Natural killer cell (primary cell): ENCODE measurements around the gene TMEM147. TPM values are rescaled to one million over a fixed set of nuclear protein-coding genes. Genes with fewer than 3 reads are reported as not detected.
"Not testable (repeated sequence)": the region's sequence is repeated elsewhere in the genome, so short reads cannot be mapped to it uniquely, and the experiment has no call there.

Experiments
- ATAC-seq, 3 donors: fragments of 150-1000 bp in 2 of 3; fragments of 200-7000 bp in 1 of 3; cut with Tn5 transposase; 1 replicate in 1 of 3; 2 replicates in 2 of 3; pipeline ENCODE4 v1.10.0; 2021; ENCODE audit warnings: mild to moderate bottlenecking in 2 of 3, moderate library complexity in 2 of 3
- DNase-seq, 2 donors: peaks; one replicate each; pipeline versions ENCODE4 v3.0.0 to v3.0.0-alpha.2; 2013 to 2021; ENCODE audit warnings: mixed read lengths in 1 of 2
- H3K27ac ChIP-seq: one replicate; pipeline ENCODE4 v1.5.1; 2013; ENCODE audit warnings: mild to moderate bottlenecking, low read length
- H3K27me3 ChIP-seq: one replicate; pipeline ENCODE4 v1.6.1; 2013; ENCODE audit warnings: low read length; ENCODE audit not compliant: control insufficient read depth, insufficient read depth
- H3K36me3 ChIP-seq: one replicate; pipeline ENCODE4 v1.6.1; 2013; ENCODE audit warnings: low read length; ENCODE audit not compliant: control insufficient read depth, insufficient read depth
- H3K4me1 ChIP-seq: one replicate; pipeline ENCODE4 v1.6.1; 2013; ENCODE audit warnings: low read length; ENCODE audit not compliant: control insufficient read depth, insufficient read depth
- H3K4me3 ChIP-seq: one replicate; pipeline ENCODE4 v1.5.1; 2013; ENCODE audit warnings: low read length
- H3K9me3 ChIP-seq: one replicate; pipeline ENCODE4 v1.6.1; 2013; ENCODE audit warnings: low read length; ENCODE audit not compliant: control insufficient read depth, insufficient read depth
- H3K27ac Mint-ChIP-seq, 2 donors: one replicate each; pipeline ENCODE4 v1.8.0; 2022; ENCODE audit warnings: mild to moderate bottlenecking in 2 of 2, mixed read lengths in 2 of 2, moderate library complexity in 1 of 2
- H3K27me3 Mint-ChIP-seq, 2 donors: one replicate each; pipeline ENCODE4 v1.8.0; 2022; ENCODE audit warnings: low read depth in 2 of 2, mixed read lengths in 2 of 2
- H3K36me3 Mint-ChIP-seq: one replicate; pipeline ENCODE4 v1.8.0; 2022; ENCODE audit warnings: mixed read lengths
- H3K4me1 Mint-ChIP-seq, 2 donors: one replicate each; pipeline ENCODE4 v1.8.0; 2022; ENCODE audit warnings: mixed read lengths in 2 of 2
- H3K4me3 Mint-ChIP-seq: one replicate; pipeline ENCODE4 v1.8.0; 2022; ENCODE audit warnings: mild to moderate bottlenecking, moderate library complexity, mixed read lengths
- H3K9me3 Mint-ChIP-seq, 2 donors: one replicate each; pipeline ENCODE4 v1.8.0; 2022; ENCODE audit warnings: mixed read lengths in 2 of 2
- CTCF ChIP-seq: fragments of 200-600 bp; IDR thresholded peaks from one replicate; pipeline ENCODE4 v1.8.0; 2022; ENCODE audit warnings: antibody characterized with exemption
- WGBS: methylation state at CpG from one replicate; pipeline ENCODE4 v1.1.7; 2013; ENCODE audit warnings: missing lambda C conversion rate; ENCODE audit not compliant: insufficient coverage; 5-methylcytosine and 5-hydroxymethylcytosine counted together
- intact Hi-C: fragments of 100-400 bp; cut with micrococcal nuclease; formaldehyde crosslinking; loops from one replicate; pipeline ENCODE4 v1.14.2; 2022
- total RNA-seq, 4 donors: library from RNA; stranded (reverse); fragments of 120-200 nt in 1 of 4; gene quantifications; one replicate each; pipeline versions ENCODE4 v1.2.3 to v1.2.4, GENCODE V29; 2013 to 2022

TMEM147 gene
- total RNA-seq, 3 donors from 2014 or later (not counting 1 experiment from before 2014, with no cell fraction given): 30.6 to 37.9 (median 31.2) TPM

- Histone ChIP-seq H3K4me3 (no peak overlapping the region), H3K9me3 (no peaks in the 10 kb centered on the region), H3K27ac (no peak overlapping the region), H3K4me1 (no peaks in the 10 kb centered on the region), H3K36me3 (no peaks in the 10 kb centered on the region), H3K27me3 (no peaks in the 10 kb centered on the region)
- H3K36me3 Mint-ChIP-seq: no peaks in the 10 kb centered on the region
- H3K27me3 Mint-ChIP-seq: peaks cover 5 to 10% of the 10 kb centered on the region in 2 donors
- peaks cover 0 to 6% of the 10 kb centered on the region in 2 donors for H3K4me1 Mint-ChIP-seq
- ATAC-seq (peak in 2 of 3 donors; percentile 43 to 52), DNase-seq (peak in 1 of 2 donors; percentile 76)
- no peaks in the 10 kb centered on the region for H3K9me3 Mint-ChIP-seq
- WGBS: 27% methylated on average over 8 of the region's 8 CpGs
- no peak overlapping the region for H3K27ac Mint-ChIP-seq
- peak; percentile 53 for TF ChIP-seq CTCF
- intact Hi-C loops: loop anchor here (1.0 to 10.0 kb wide), 2 partner anchors 82 to 237 kb away; partner anchors contain the start of gene FFAR3
- no peak overlapping the region for H3K4me3 Mint-ChIP-seq
These were observed 46.8 kb downstream of the TMEM147 start for GRCh38 chr19:35592226-35592625.

GRCh38 chr19:35595026-35595425 is 49.6 kb downstream of the TMEM147 start:
- not testable (repeated sequence) for H3K27me3 ChIP-seq, H3K4me1 ChIP-seq, H3K4me3 Mint-ChIP-seq, H3K4me3 ChIP-seq, ATAC-seq, H3K9me3 Mint-ChIP-seq, H3K36me3 ChIP-seq, H3K27ac Mint-ChIP-seq, H3K36me3 Mint-ChIP-seq, DNase-seq, H3K27ac ChIP-seq, H3K9me3 ChIP-seq, H3K4me1 Mint-ChIP-seq
- intact Hi-C loops: loop anchor here (10.0 kb wide), 1 partner anchor 240 kb away; the partner anchor contains the start of gene FFAR3
- WGBS: 67% methylated on average over 3 of the region's 3 CpGs
- peaks cover 5 to 14% of the 10 kb centered on the region in 2 donors for H3K27me3 Mint-ChIP-seq

- Histone ChIP-seq H3K4me1 (no peaks in the 10 kb centered on the region), H3K27ac (no peak overlapping the region), H3K27me3 (no peaks in the 10 kb centered on the region), H3K4me3 (no peak overlapping the region), H3K9me3 (no peaks in the 10 kb centered on the region), H3K36me3 (no peaks in the 10 kb centered on the region)
- TF ChIP-seq CTCF: no peak
- Mint-ChIP-seq H3K4me3 (no peak overlapping the region), H3K36me3 (no peaks in the 10 kb centered on the region), H3K9me3 (no peaks in the 10 kb centered on the region), H3K27me3 (peaks cover 5 to 14% of the 10 kb centered on the region in 2 donors), H3K4me1 (peaks cover 0 to 6% of the 10 kb centered on the region in 2 donors), H3K27ac (no peak overlapping the region)
- ATAC-seq (no peak), DNase-seq (no peak)
- no CpG with 5 or more reads among the region's 1 CpG for WGBS
- intact Hi-C loops: loop anchor here (10.0 kb wide), 1 partner anchor 241 kb away; the partner anchor contains the start of gene FFAR3
These were observed 50.5 kb downstream of the TMEM147 start for GRCh38 chr19:35595928-35596327.

- DNase-seq (no peak), ATAC-seq (peak; percentile 21 to 64 (median 63))
- H3K9me3 Mint-ChIP-seq: no peaks in the 10 kb centered on the region
- H3K4me3 Mint-ChIP-seq: no peak overlapping the region
- peaks cover 5 to 18% of the 10 kb centered on the region in 2 donors for H3K27me3 Mint-ChIP-seq
- intact Hi-C loops: loop anchor here (10.0 kb wide), 1 partner anchor 242 kb away; the partner anchor contains the start of gene FFAR3
- 45% methylated on average over 4 of the region's 4 CpGs for WGBS
- H3K27ac ChIP-seq: no peak overlapping the region
- H3K27ac Mint-ChIP-seq: peak overlapping the region in 1 of 2 donors; percentile 11
- no peaks in the 10 kb centered on the region for H3K9me3 ChIP-seq
- H3K4me1 Mint-ChIP-seq: peaks cover 0 to 6% of the 10 kb centered on the region in 2 donors
- no peak for TF ChIP-seq CTCF
- no peaks in the 10 kb centered on the region for H3K4me1 ChIP-seq
- no peaks in the 10 kb centered on the region for H3K36me3 ChIP-seq
- no peak overlapping the region for H3K4me3 ChIP-seq
- H3K36me3 Mint-ChIP-seq: no peaks in the 10 kb centered on the region
- no peaks in the 10 kb centered on the region for H3K27me3 ChIP-seq
These were observed 51.1 kb downstream of the TMEM147 start for GRCh38 chr19:35596366-35596999.

Other genes with a start within 250 kb of the TMEM147 start
- 1 to 10 TPM; 4.3 to 7.0 (median 6.0) TPM for gene CD22, start 216.4 kb upstream of the TMEM147 start, total RNA-seq
- under 1 TPM in 2 of 3 donors, not detected in 1; 0.30 to 0.47 TPM for gene FFAR1, start 197.7 kb upstream of the TMEM147 start, total RNA-seq
- gene FFAR3, start 187.2 kb upstream of the TMEM147 start, total RNA-seq: 1 to 10 TPM in 1 of 3 donors, under 1 TPM in 1, not detected in 1; 0.92 to 2.7 TPM
- gene GPR42, start 174.6 kb upstream of the TMEM147 start, total RNA-seq: 1 to 10 TPM in 1 of 3 donors, under 1 TPM in 1, not detected in 1; 0.19 to 1.5 TPM
- 1 to 10 TPM in 2 of 3 donors, under 1 TPM in 1; 0.70 to 8.6 (median 1.6) TPM for gene FFAR2, start 97.4 kb upstream of the TMEM147 start, total RNA-seq
- not detected for gene KRTDAP, start 55.2 kb upstream of the TMEM147 start, total RNA-seq
- gene DMKN, start 32.0 kb upstream of the TMEM147 start, total RNA-seq: 10 to 100 TPM; 10.7 to 15.3 (median 11.3) TPM
- gene SBSN, start 17.3 kb upstream of the TMEM147 start, total RNA-seq: not detected
- gene GAPDHS, start 12.2 kb upstream of the TMEM147 start, total RNA-seq: not detected
- not detected for gene ATP4A, start 18.0 kb downstream of the TMEM147 start, total RNA-seq
- not detected for gene PMIS2, start 40.5 kb downstream of the TMEM147 start, total RNA-seq
- gene HAUS5, start 67.1 kb downstream of the TMEM147 start, total RNA-seq: 10 to 100 TPM; 17.5 to 26.4 (median 21.6) TPM
- 10 to 100 TPM; 51.6 to 61.7 (median 58.2) TPM for gene RBM42, start 83.4 kb downstream of the TMEM147 start, total RNA-seq
- 1 to 10 TPM in 1 of 3 donors, under 1 TPM in 2; 0.48 to 2.0 (median 0.87) TPM for gene ETV2, start 96.1 kb downstream of the TMEM147 start, total RNA-seq
- gene COX6B1, start 102.7 kb downstream of the TMEM147 start, total RNA-seq: 100 to 1,000 TPM; 213 to 247 (median 215) TPM
- not detected for gene UPK1A, start 120.9 kb downstream of the TMEM147 start, total RNA-seq
- 1 to 10 TPM in 1 of 3 donors, under 1 TPM in 2; 0.27 to 1.8 (median 0.35) TPM for gene ZBTB32, start 158.9 kb downstream of the TMEM147 start, total RNA-seq
- 10 to 100 TPM; 60.8 to 70.9 (median 70.7) TPM for gene KMT2B, start 172.4 kb downstream of the TMEM147 start, total RNA-seq
- gene IGFLR1, start 196.8 kb downstream of the TMEM147 start, total RNA-seq: 10 to 100 TPM; 57.7 to 75.6 (median 69.6) TPM
- gene U2AF1L4, start 199.8 kb downstream of the TMEM147 start, total RNA-seq: 10 to 100 TPM; 63.7 to 78.2 (median 73.0) TPM
- gene PSENEN, start 200.0 kb downstream of the TMEM147 start, total RNA-seq: 10 to 100 TPM; 38.5 to 45.0 (median 41.0) TPM
- 10 to 100 TPM; 16.7 to 22.1 (median 18.2) TPM for gene LIN37, start 202.9 kb downstream of the TMEM147 start, total RNA-seq
- not detected for gene HSPB6, start 211.4 kb downstream of the TMEM147 start, total RNA-seq
- gene PROSER3, start 212.6 kb downstream of the TMEM147 start, total RNA-seq: 10 to 100 TPM; 33.1 to 40.2 (median 35.9) TPM
- 10 to 100 TPM; 34.4 to 39.3 (median 37.5) TPM for gene ARHGAP33, start 229.9 kb downstream of the TMEM147 start, total RNA-seq